Adrenal gland (tissue), 12 donors: ENCODE measurements around the gene FOSL1. TPM values are rescaled to one million over a fixed set of nuclear protein-coding genes. Genes with fewer than 3 reads are reported as not detected.

Experiments used
- DNase-seq, 7 donors: peaks; one replicate each; pipeline ENCODE4 v3.0.0-alpha.2; 2019 to 2020
- H3K27ac ChIP-seq, 5 donors: fragments of 200-600 bp; sonication (generic) in 4 of 5; 1 replicate in 3 of 5; 2 replicates in 2 of 5; pipeline versions ENCODE4 v1.5.1 to v1.8.0; 2016 to 2020; ENCODE audit warnings: mild to moderate bottlenecking in 1 of 5
- H3K27me3 ChIP-seq: fragments of 200-600 bp; 2 replicates; pipeline ENCODE4 v1.8.0; 2021
- H3K36me3 ChIP-seq, 2 donors: fragments of 200-600 bp; replicated peaks in 1 of 2; 1 replicate in 1 of 2; 2 replicates in 1 of 2; pipeline versions ENCODE4 v1.5.1 to v1.8.0; 2018 to 2022
- H3K4me1 ChIP-seq, 2 donors: fragments of 200-600 bp; replicated peaks in 1 of 2; 1 replicate in 1 of 2; 2 replicates in 1 of 2; pipeline versions ENCODE4 v1.5.1 to v1.8.0; 2018 to 2021
- H3K4me3 ChIP-seq, 4 donors: fragments of 200-600 bp; sonication (generic) in 3 of 4; one replicate each; pipeline ENCODE4 v1.5.1; 2016 to 2018
- H3K9me3 ChIP-seq, 3 donors: fragments of 200-600 bp; sonication (generic) in 1 of 3; replicated peaks in 1 of 3; 1 replicate in 2 of 3; 2 replicates in 1 of 3; pipeline versions ENCODE4 v1.5.1 to v1.8.0; 2016 to 2021
- CTCF ChIP-seq, 6 experiments: fragments of 450-650 bp in 4 of 6; fragments of 200-600 bp in 2 of 6; sonication (generic) in 1 of 6; IDR thresholded peaks; 1 replicate in 5 of 6; 2 replicates in 1 of 6; pipeline versions ENCODE4 v1.5.1 to v1.8.0; 2016 to 2021; ENCODE audit warnings: antibody characterized with exemption in 6 of 6, mild to moderate bottlenecking in 2 of 6, moderate library complexity in 1 of 6
- POLR2A ChIP-seq, 2 donors: fragments of 450-650 bp; IDR thresholded peaks; one replicate each; pipeline ENCODE4 v1.6.1; 2017; ENCODE audit warnings: antibody characterized with exemption in 2 of 2, mild to moderate bottlenecking in 2 of 2, moderate library complexity in 1 of 2
- whole genome bisulfite sequencing, 4 donors: extraction: QIAGEN DNeasy Blood & Tissue Kit in 2 of 4; methylation state at CpG; one replicate each; pipeline versions ENCODE4 v1.1.5 to v1.1.7; 2013 to 2017; 5-methylcytosine and 5-hydroxymethylcytosine counted together
- intact Hi-C, 2 donors: fragments of 100-400 bp; cut with DNase I; formaldehyde crosslinking; loops; one replicate each; pipeline versions ENCODE4 v1.14.1 to v1.15.0; 2022 to 2023
- polyA plus RNA-seq, 3 donors: library from polyadenylated mRNA; stranded (reverse); fragments of 200-250 nt in 2 of 3; fragments of 350-450 nt in 1 of 3; fragmentation: Illumina TruSeq in 1 of 3; extraction: RNeasy Lipid Tissue Mini Kit (QIAGEN cat#74804) in 1 of 3; gene quantifications; one replicate each; pipeline ENCODE4 v1.2.3, GENCODE V29; 2013 to 2014
- total RNA-seq, 9 donors: library from RNA; depleted of rRNA in 4 of 9; stranded (reverse); fragments of >200 nt in 4 of 9; fragments of 120-200 nt in 1 of 9; fragmentation: NEBNext Ultra II Directional in 1 of 9; extraction: Animal tissue kit (Norgen Biotek cat#: 25700) in 1 of 9; gene quantifications; one replicate each; pipeline versions ENCODE4 v1.1.0 to v1.2.4, GENCODE V29; 2013 to 2023
- donor health status: healthy with polysubstance abuse.
- donor health status: Bipolar disorder and iron deficiency.
- donor health status: DM: yes; HTN: yes; CAD: no.
- donor health status: DM: no; HTN: no; CAD: no.
- donor health status: DM: no; HTN: no; CAD: no.
- donor health status: DM: yes; HTN: yes; CAD: no.

The FOSL1 gene
- total and polyA plus RNA-seq, 12 donors = 2.7 to 34.4 (median 5.4) TPM

DNA sequence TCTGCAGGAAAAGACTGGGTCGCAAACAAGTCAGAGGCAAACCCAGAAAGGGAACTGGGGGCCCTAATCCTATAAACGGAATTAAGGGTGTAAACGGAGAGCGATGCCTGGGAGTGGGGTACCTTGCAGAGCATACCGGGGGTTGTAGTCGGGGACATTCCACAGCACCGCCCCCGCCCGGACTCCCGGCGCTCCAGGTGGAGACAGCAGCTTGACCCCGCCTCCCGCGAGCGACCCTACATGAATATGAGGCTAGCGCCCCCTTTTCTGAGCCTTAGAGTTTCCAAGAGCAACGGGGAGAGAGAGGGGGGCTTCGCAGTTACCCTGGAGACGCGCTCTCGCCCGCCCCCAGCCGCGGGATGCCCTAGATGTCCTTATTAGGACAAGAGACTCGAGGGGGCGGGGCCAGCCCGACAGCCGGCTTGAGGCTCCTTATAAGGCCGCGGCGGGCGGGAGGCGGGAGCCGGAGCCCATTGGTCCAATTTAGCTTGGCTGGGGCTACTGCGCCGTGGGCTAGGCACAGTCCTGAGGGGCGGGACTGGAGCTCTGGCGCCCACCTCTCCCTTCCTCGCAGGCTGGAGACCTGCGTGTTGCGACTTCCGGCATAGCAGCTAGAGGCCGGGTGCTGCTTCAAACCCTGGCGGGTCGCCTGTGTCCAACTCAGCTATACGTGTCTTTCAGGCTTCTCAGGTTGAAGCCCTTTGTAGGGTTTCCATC is 40.9 kb downstream of the FOSL1 start:
- H3K36me3 ChIP-seq = peaks cover 0 to 41% of the 10 kb centered on the region in 2 donors

DNA sequence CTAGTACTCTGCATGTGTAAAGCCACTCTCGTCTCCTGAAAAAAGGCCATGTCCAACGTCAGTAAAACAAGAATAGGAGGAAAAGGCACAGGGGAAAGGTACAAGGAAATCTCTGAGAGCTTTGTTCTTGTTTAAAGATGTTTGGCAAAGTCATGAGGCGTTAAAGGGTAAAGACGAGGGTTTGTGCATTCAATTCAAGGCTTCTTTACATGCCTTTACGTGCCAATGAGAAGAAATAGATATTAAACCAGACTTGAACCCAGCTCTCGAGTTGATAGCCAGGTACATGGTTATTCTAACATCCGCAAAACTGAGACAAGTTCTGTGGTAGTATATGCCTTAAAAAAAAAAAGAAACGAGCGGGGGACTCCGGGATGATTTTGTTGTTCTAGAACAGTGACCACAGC is 41.5 kb downstream of the FOSL1 start:
- H3K4me3 ChIP-seq = peak overlapping the region in 2 of 4 donors; percentile 8 to 100
- peak overlapping the region; percentile 88 to 99 (median 95) for H3K27ac ChIP-seq
- no peak for TF ChIP-seq CTCF (IDR thresholded peaks at IDR 0.05)
- TF ChIP-seq POLR2A (IDR thresholded peaks at IDR 0.05) = no peak
- peaks cover 21 to 34% of the 10 kb centered on the region in 2 donors for H3K4me1 ChIP-seq
- H3K27me3 ChIP-seq = no peaks in the 10 kb centered on the region
- H3K36me3 ChIP-seq = peaks cover 0 to 41% of the 10 kb centered on the region in 2 donors
- 0 to 1% (median 1%) methylated on average over 10 of the region's 10 CpGs for WGBS, 4 donors
- DNase-seq = no peak
- no peaks in the 10 kb centered on the region for H3K9me3 ChIP-seq
- intact Hi-C loops = no loop called here

More for the DNA sequence above, 40.9 kb downstream of the FOSL1 start:
- WGBS, 4 donors = 0 to 1% (median 0%) methylated on average over 10 to 46 of the region's 46 CpGs
- H3K27me3 ChIP-seq = no peaks in the 10 kb centered on the region
- DNase-seq = peak; percentile 94 to 100 (median 98)
- peak overlapping the region; percentile 88 to 99 (median 95) for H3K27ac ChIP-seq
- H3K9me3 ChIP-seq = no peaks in the 10 kb centered on the region
- H3K4me1 ChIP-seq = peaks cover 21 to 34% of the 10 kb centered on the region in 2 donors
- intact Hi-C loops = no loop called here
- H3K4me3 ChIP-seq = peak overlapping the region in 3 of 4 donors; percentile 8 to 100 (median 97)
- TF ChIP-seq POLR2A (IDR thresholded peaks at IDR 0.05) = peak; percentile 83 to 88
- peak in 2 of 6 experiments; percentile 11 to 12 for TF ChIP-seq CTCF (IDR thresholded peaks at IDR 0.05)

DNA sequence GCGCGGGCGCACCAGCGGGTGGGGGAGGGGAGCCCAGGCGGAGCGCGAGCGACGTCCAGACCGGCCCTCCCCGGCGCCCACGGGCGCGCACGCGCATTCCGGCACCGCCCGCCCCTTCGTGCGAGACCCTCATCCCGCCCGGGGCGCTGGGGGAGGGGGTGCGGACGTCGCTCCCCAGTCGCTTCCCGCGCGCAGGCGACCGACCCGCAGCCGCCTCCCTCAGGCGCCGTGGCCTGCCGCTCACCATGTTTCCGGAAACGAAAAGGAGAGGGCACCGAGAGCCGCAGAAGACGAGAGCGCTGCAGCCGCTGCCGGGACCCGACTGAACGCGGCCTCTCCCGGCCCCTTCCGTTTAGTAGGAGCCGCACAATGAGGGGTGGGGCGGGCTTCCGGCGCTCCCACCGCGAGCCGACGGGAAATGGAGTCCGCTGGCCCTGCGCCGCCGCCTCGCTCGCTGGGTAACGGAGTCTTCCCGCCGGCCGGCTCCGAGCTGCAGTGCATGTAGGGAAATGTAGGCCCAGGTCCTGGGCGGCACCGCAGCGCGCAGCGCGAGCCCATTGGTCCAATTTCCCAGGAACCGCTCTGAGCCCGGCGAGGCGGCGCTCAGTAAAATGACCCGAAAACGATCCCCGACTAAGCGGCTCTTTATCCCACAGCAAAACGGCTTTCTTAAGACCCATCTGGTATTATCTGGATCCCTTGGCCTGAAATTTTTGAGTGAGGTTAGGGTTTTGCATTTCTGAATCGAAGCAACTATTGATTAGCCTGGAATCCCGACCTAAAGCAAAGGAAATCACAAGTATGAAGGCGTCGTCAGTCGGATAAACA is 42.1 kb downstream of the FOSL1 start, which contains the start of gene CFL1:
Gene CFL1, minus strand, starts transcription at position 328 of the 828 bp plus-strand sequence. Its CDS starts 81 bp downstream, at position 247.
- Histone ChIP-seq H3K27me3 (no peaks in the 10 kb centered on the region), H3K36me3 (peaks cover 0 to 41% of the 10 kb centered on the region in 2 donors), H3K27ac (peak within 1 kb of the TSS; percentile 88 to 99 (median 95)), H3K4me1 (peaks cover 21 to 34% of the 10 kb centered on the region in 2 donors), H3K9me3 (no peaks in the 10 kb centered on the region), H3K4me3 (peak within 1 kb of the TSS; percentile 86 to 100 (median 94))
- peak in 1 of 6 experiments; percentile 8 for TF ChIP-seq CTCF (IDR thresholded peaks at IDR 0.05)
- peak; percentile 99 for TF ChIP-seq POLR2A (IDR thresholded peaks at IDR 0.05)
- DNase-seq = peak; percentile 97 to 99 (median 98)
- WGBS, 4 donors = 0 to 1% (median 0%) methylated on average over 26 to 92 of the region's 92 CpGs
- intact Hi-C loops = no loop called here

DNA sequence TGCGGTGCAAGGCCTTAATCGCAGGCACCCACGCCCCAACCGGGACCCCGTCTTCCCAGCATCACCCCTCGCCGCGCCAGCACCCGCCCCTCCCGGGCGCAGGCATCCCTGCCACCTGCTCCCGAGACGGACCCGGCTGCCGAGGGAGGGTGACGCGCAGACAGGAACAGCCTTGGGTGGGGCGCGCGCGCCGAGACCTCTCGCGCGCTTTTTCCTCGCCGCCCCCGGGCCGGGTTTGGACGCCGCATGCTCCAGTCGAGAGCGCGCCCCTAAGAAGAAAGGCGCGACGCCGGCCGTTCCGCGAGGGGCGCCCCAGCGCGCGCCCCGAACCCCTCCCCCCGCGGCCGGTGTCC is 42.7 kb downstream of the FOSL1 start:
- peaks cover 0 to 41% of the 10 kb centered on the region in 2 donors for H3K36me3 ChIP-seq
- intact Hi-C loops = no loop called here
- peaks cover 21 to 34% of the 10 kb centered on the region in 2 donors for H3K4me1 ChIP-seq
- H3K27ac ChIP-seq = peak overlapping the region; percentile 84 to 99 (median 90)
- TF ChIP-seq POLR2A (IDR thresholded peaks at IDR 0.05) (no peak), CTCF (IDR thresholded peaks at IDR 0.05) (peak in 1 of 6 experiments; percentile 0)
- WGBS, 4 donors = 0 to 10% (median 0%) methylated on average over 2 to 49 of the region's 49 CpGs; no CpG with 5 or more reads in 1 of the 4 donors
- H3K27me3 ChIP-seq = no peaks in the 10 kb centered on the region
- DNase-seq = peak in 4 of 7 donors; percentile 52 to 70 (median 57)
- no peaks in the 10 kb centered on the region for H3K9me3 ChIP-seq
- H3K4me3 ChIP-seq = peak overlapping the region; percentile 86 to 100 (median 94)
